ENCODE data around the gene FRS2. TPM values are rescaled to one million over a fixed set of nuclear protein-coding genes. Genes with fewer than 3 reads are reported as not detected.

FRS2 gene
- total RNA-seq, 4 donors from 2014 or later: 35.2 to 60.7 (median 48.6) TPM

GRCh38 chr12:69514111-69514510 is 43.9 kb downstream of the FRS2 start:
- Histone ChIP-seq H3K4me1 (peaks cover 38% of the 10 kb centered on the region), H3K27me3 (no peaks in the 10 kb centered on the region), H3K27ac (no peak overlapping the region), H3K9me3 (no peaks in the 10 kb centered on the region), H3K4me3 (no peak overlapping the region), H3K36me3 (no peaks in the 10 kb centered on the region)
- no peak for DNase-seq (ENCODE audit: low spot score in 2 of 2)
- 69% methylated on average over 2 of the region's 2 CpGs for WGBS
- TF ChIP-seq EP300 (IDR thresholded peaks at IDR 0.05) (no peak), POLR2A (IDR thresholded peaks at IDR 0.05) (no peak), CTCF (IDR thresholded peaks at IDR 0.05) (no peak), POLR2AphosphoS5 (IDR thresholded peaks at IDR 0.05) (no peak)

- Histone ChIP-seq H3K9me3 (no peaks in the 10 kb centered on the region), H3K4me1 (peaks cover 33% of the 10 kb centered on the region), H3K4me3 (no peak overlapping the region), H3K27me3 (no peaks in the 10 kb centered on the region), H3K27ac (no peak overlapping the region), H3K36me3 (no peaks in the 10 kb centered on the region)
- no peak for TF ChIP-seq POLR2AphosphoS5 (IDR thresholded peaks at IDR 0.05)
- no peak for TF ChIP-seq POLR2A (IDR thresholded peaks at IDR 0.05)
- TF ChIP-seq EP300 (IDR thresholded peaks at IDR 0.05): no peak
- no peak for TF ChIP-seq CTCF (IDR thresholded peaks at IDR 0.05)
- no peak for DNase-seq (ENCODE audit: low spot score in 2 of 2)
Observed at GRCh38 chr12:69514845-69515244, 44.7 kb downstream of the FRS2 start.

- TF ChIP-seq POLR2AphosphoS5 (IDR thresholded peaks at IDR 0.05): no peak
- TF ChIP-seq POLR2A (IDR thresholded peaks at IDR 0.05): no peak
- TF ChIP-seq EP300 (IDR thresholded peaks at IDR 0.05): no peak
- TF ChIP-seq CTCF (IDR thresholded peaks at IDR 0.05): no peak
- 69% methylated on average over 5 of the region's 5 CpGs for WGBS
- H3K27ac ChIP-seq: no peak overlapping the region
- H3K27me3 ChIP-seq: no peaks in the 10 kb centered on the region
- no peaks in the 10 kb centered on the region for H3K36me3 ChIP-seq
- no peaks in the 10 kb centered on the region for H3K9me3 ChIP-seq
- DNase-seq (ENCODE audit: low spot score in 2 of 2): no peak
- no peak overlapping the region for H3K4me3 ChIP-seq
- peaks cover 27% of the 10 kb centered on the region for H3K4me1 ChIP-seq
Observed at GRCh38 chr12:69515394-69515930, 45.3 kb downstream of the FRS2 start.

DNA sequence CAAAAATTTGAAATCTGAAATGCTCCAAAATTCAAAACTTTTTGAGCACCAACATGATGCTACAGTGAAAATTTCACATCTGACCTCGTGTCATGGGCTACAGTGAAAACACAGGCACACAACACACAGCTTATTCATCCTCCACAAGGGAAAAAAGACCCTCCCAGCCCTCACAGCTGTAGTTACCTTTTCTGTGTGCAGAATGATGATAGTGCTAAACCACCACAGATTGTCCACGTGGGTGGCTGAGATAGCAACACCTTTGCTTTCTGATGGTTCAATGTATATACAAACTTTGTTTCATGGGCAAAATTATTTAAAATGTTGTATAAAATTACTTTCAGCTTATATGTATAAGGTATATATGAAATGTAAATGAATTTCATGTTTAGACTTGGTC is 46.8 kb downstream of the FRS2 start:
- no peaks in the 10 kb centered on the region for H3K36me3 ChIP-seq
- no peak overlapping the region for H3K27ac ChIP-seq
- WGBS: 85% methylated on average over 2 of the region's 2 CpGs
- DNase-seq (ENCODE audit: low spot score in 2 of 2): no peak
- no peak for TF ChIP-seq POLR2AphosphoS5 (IDR thresholded peaks at IDR 0.05)
- TF ChIP-seq CTCF (IDR thresholded peaks at IDR 0.05): no peak
- TF ChIP-seq EP300 (IDR thresholded peaks at IDR 0.05): no peak
- no peak for TF ChIP-seq POLR2A (IDR thresholded peaks at IDR 0.05)
- no peak overlapping the region for H3K4me3 ChIP-seq
- no peaks in the 10 kb centered on the region for H3K27me3 ChIP-seq
- H3K9me3 ChIP-seq: no peaks in the 10 kb centered on the region
- H3K4me1 ChIP-seq: peaks cover 22% of the 10 kb centered on the region

DNA sequence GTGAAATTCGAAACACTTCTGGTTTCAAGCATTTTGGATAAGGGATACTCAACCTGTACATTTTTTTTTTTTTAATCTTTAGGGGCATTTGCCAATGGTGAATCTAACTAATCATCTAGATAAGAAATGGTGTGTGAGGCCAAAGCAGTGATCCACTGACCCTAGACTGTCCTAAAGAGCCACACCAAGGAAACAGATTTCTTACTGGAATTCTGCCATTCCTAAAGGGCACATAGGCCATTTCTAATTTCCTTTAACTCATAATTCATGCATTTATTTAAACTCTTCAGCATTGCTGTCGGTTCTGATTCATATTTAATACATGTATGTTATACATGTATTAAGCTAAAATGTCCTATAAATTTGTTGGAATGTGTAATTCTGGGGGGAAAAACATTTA is 47.2 kb downstream of the FRS2 start:
- Histone ChIP-seq H3K9me3 (no peaks in the 10 kb centered on the region), H3K4me3 (no peak overlapping the region), H3K27ac (no peak overlapping the region), H3K4me1 (peaks cover 18% of the 10 kb centered on the region), H3K36me3 (no peaks in the 10 kb centered on the region), H3K27me3 (no peaks in the 10 kb centered on the region)
- WGBS: 84% methylated on average over 2 of the region's 2 CpGs
- no peak for DNase-seq (ENCODE audit: low spot score in 2 of 2)
- TF ChIP-seq CTCF (IDR thresholded peaks at IDR 0.05) (no peak), EP300 (IDR thresholded peaks at IDR 0.05) (no peak), POLR2AphosphoS5 (IDR thresholded peaks at IDR 0.05) (no peak), POLR2A (IDR thresholded peaks at IDR 0.05) (no peak)

Measured in suprapubic skin (tissue), 4 donors.